Panc1 (cell line): ENCODE data around the gene ZNF44. TPM values are rescaled to one million over a fixed set of nuclear protein-coding genes. Genes with fewer than 3 reads are reported as not detected.

ENCODE experiments used
- ATAC-seq: fragments of 200-7000 bp; cut with Tn5 transposase; 2 replicates; pipeline ENCODE4 v1.9.1; 2020; ENCODE audit warnings: mild to moderate bottlenecking, moderate library complexity
- BruUV-seq: library from RNA; stranded (reverse); fragments of 400-500 nt; replicated peaks from 2 replicates; lab custom pipeline; 2021; lab: Mats Ljungman, UMichigan
- CTCF ChIA-PET: fragments of 300-600 bp; sonication (Branson Sonifier 250); formaldehyde crosslinking; loops from one replicate; lab custom pipeline; 2022; ENCODE audit warnings: antibody characterized with exemption; lab: Charles Lee
- POLR2A ChIA-PET: fragments of 300-600 bp; sonication (Branson Sonifier 250); formaldehyde crosslinking; loops from one replicate; lab custom pipeline; 2022; ENCODE audit warnings: antibody characterized with exemption; lab: Charles Lee
- DNase-seq: peaks from one replicate; pipeline ENCODE4 v3.0.0-alpha.2; 2010; ENCODE audit warnings: low read depth, low spot score
- H3K27ac ChIP-seq: 2 replicates; pipeline ENCODE4 v1.5.1; 2011; ENCODE audit warnings: mild to moderate bottlenecking, low read length, inconsistent platforms
- H3K27me3 ChIP-seq: fragments of 200-500 bp; sonication (Bioruptor generic); 2 replicates; pipeline ENCODE4 v1.6.0; 2014; ENCODE audit warnings: low read length, inconsistent platforms; ENCODE audit not compliant: control insufficient read depth, insufficient read depth
- H3K36me3 ChIP-seq: fragments of 200-500 bp; sonication (Bioruptor generic); 2 replicates; pipeline ENCODE4 v1.5.1; 2014; ENCODE audit warnings: inconsistent platforms, mild to moderate bottlenecking, low read length, moderate library complexity; ENCODE audit not compliant: control insufficient read depth, insufficient read depth
- H3K4me1 ChIP-seq: 2 replicates; pipeline ENCODE4 v1.5.1; 2011; ENCODE audit warnings: inconsistent platforms, mild to moderate bottlenecking, low read length, moderate library complexity; ENCODE audit not compliant: control insufficient read depth, insufficient read depth
- H3K4me3 ChIP-seq, 2 experiments: 2 replicates each; pipeline ENCODE4 v1.5.1; 2011 to 2012; ENCODE audit warnings: low read depth in 2 of 2, low read length in 2 of 2, mild to moderate bottlenecking in 2 of 2, inconsistent platforms in 1 of 2, moderate library complexity in 1 of 2
- H3K9me3 ChIP-seq: fragments of 200-500 bp; sonication (Bioruptor generic); 2 replicates; pipeline ENCODE4 v1.5.1; 2014; ENCODE audit warnings: low read depth, mild to moderate bottlenecking, inconsistent platforms, low read length, moderate library complexity; ENCODE audit not compliant: control insufficient read depth, insufficient read depth
- POLR2AphosphoS5 ChIP-seq: IDR thresholded peaks from 2 replicates; pipeline ENCODE4 v1.6.1; 2012; ENCODE audit warnings: mild to moderate bottlenecking, low read depth, low read length, moderate library complexity
- REST ChIP-seq, 2 experiments: IDR thresholded peaks; 2 replicates each; pipeline ENCODE4 v1.6.1; 2011 to 2012; ENCODE audit warnings: low read depth in 2 of 2, control low read depth in 1 of 2, low read length in 1 of 2, mild to moderate bottlenecking in 1 of 2, moderate library complexity in 1 of 2; ENCODE audit not compliant: insufficient read depth in 1 of 2
- SIN3A ChIP-seq: IDR thresholded peaks from 2 replicates; pipeline ENCODE4 v1.6.1; 2012; ENCODE audit warnings: low read depth, mild to moderate bottlenecking, low read length, moderate library complexity, borderline replicate concordance; ENCODE audit not compliant: insufficient read depth
- TCF7L2 ChIP-seq: IDR thresholded peaks from 2 replicates; pipeline ENCODE4 v1.6.1; 2011; ENCODE audit warnings: mild to moderate bottlenecking, low read depth, low read length, inconsistent platforms
- in situ Hi-C: cut with HindIII; loops from 2 replicates; pipeline ENCODE4 v1.10.0; 2016; ENCODE audit warnings: low sequenced_read_pairs, low pct_unique_long_range_greater_than_20kb
- intact Hi-C: fragments of 100-400 bp; cut with micrococcal nuclease; formaldehyde crosslinking; loops from one replicate; pipeline ENCODE4 v1.10.0; 2022; ENCODE audit not compliant: unreplicated experiment
- total RNA-seq: library from RNA; stranded (reverse); gene quantifications from one replicate; pipeline ENCODE4 v1.2.1, GENCODE V29; 2021; ENCODE audit not compliant: unreplicated experiment
- TF ChIP-seq, protein P1 (sequence below): fragments of 450-650 bp; IDR thresholded peaks from 2 replicates; pipeline ENCODE4 v1.5.1; 2017; ENCODE audit warnings: mild to moderate bottlenecking

The ZNF44 gene
- total RNA-seq, 1 experiment from 2014 or later, result 5.0 TPM

DNA sequence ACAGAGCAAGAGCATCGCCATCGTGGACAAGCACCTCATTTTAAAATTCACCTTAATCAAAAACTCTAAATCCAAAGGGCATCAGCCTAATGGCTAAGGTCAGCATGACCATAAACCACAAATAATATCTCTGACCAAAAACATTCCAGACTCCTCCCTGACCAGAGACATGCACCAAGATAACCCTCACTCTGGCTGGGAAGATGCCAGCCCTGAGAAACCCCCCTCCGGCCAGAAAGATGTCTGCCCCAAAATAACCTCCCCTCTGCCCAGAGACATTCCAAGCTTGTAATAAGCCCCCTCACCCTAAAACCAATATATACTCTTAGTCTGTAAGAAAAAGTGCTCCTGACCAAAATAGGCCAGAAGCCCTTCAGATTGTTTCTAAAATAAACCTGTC, 61.7 kb downstream of the ZNF44 start:
- Histone ChIP-seq H3K4me1 (no peaks in the 10 kb centered on the region), H3K27me3 (no peaks in the 10 kb centered on the region), H3K27ac (no peak overlapping the region), H3K9me3 (peaks cover 7% of the 10 kb centered on the region; the same call in 1 of the 2 replicates), H3K4me3 (no peak overlapping the region), H3K36me3 (no peaks in the 10 kb centered on the region)
- BruUV-seq, result no TSS peak
- intact Hi-C loops (no loop called here), in situ Hi-C loops (no loop called here)
- TF ChIP-seq SIN3A, result no peak
- TF ChIP-seq, protein P1, sequence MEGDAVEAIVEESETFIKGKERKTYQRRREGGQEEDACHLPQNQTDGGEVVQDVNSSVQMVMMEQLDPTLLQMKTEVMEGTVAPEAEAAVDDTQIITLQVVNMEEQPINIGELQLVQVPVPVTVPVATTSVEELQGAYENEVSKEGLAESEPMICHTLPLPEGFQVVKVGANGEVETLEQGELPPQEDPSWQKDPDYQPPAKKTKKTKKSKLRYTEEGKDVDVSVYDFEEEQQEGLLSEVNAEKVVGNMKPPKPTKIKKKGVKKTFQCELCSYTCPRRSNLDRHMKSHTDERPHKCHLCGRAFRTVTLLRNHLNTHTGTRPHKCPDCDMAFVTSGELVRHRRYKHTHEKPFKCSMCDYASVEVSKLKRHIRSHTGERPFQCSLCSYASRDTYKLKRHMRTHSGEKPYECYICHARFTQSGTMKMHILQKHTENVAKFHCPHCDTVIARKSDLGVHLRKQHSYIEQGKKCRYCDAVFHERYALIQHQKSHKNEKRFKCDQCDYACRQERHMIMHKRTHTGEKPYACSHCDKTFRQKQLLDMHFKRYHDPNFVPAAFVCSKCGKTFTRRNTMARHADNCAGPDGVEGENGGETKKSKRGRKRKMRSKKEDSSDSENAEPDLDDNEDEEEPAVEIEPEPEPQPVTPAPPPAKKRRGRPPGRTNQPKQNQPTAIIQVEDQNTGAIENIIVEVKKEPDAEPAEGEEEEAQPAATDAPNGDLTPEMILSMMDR, result no peak
- TF ChIP-seq POLR2AphosphoS5, result no peak
- no peak for TF ChIP-seq TCF7L2
- no peak for TF ChIP-seq REST (IDR thresholded peaks at IDR 0.05; ENCODE audit: insufficient read depth in 1 of 2, low read depth in 2 of 2, low read length in 1 of 2)
- DNase-seq (no peak), ATAC-seq (no peak)
- ChIA-PET POLR2A (no interaction called here), CTCF (interaction anchor here (0.7 kb wide), 1 partner anchor 311 kb away, joined by 3 read pairs; no protein-coding TSS in a partner anchor)

GRCh38 chr19:12230751-12231733, 63.6 kb downstream of the ZNF44 start:
- no TSS peak for BruUV-seq
- Histone ChIP-seq H3K4me1 (no peaks in the 10 kb centered on the region), H3K27ac (no peak overlapping the region), H3K9me3 (peaks cover 7% of the 10 kb centered on the region; the same call in 1 of the 2 replicates), H3K36me3 (no peaks in the 10 kb centered on the region), H3K27me3 (no peaks in the 10 kb centered on the region), H3K4me3 (no peak overlapping the region)
- no peak for TF ChIP-seq REST (IDR thresholded peaks at IDR 0.05; ENCODE audit: insufficient read depth in 1 of 2, low read depth in 2 of 2, low read length in 1 of 2)
- TF ChIP-seq TCF7L2, result no peak
- no peak for TF ChIP-seq SIN3A
- TF ChIP-seq POLR2AphosphoS5, result no peak
- TF ChIP-seq, protein P1, result no peak
- ChIA-PET POLR2A (no interaction called here), CTCF (no interaction called here)
- ATAC-seq (no peak), DNase-seq (no peak)
- in situ Hi-C loops, result no loop called here
- intact Hi-C loops, result no loop called here
